H9 (cell line): ENCODE results near the gene MCM3AP. TPM values are rescaled to one million over a fixed set of nuclear protein-coding genes. Genes with fewer than 3 reads are reported as not detected.

ENCODE experiments used
- DNase-seq: peaks from one replicate; pipeline ENCODE4 v3.0.0-alpha.2; 2017
- H2AFZ ChIP-seq: one replicate; pipeline ENCODE4 v1.6.1; 2013; ENCODE audit warnings: mild to moderate bottlenecking, low read length, control low read depth, moderate library complexity
- H2AK5ac ChIP-seq: 2 replicates; pipeline ENCODE4 v1.6.1; 2013; ENCODE audit warnings: low read length, control low read depth, mixed read lengths; ENCODE audit not compliant: insufficient read length
- H2BK120ac ChIP-seq: one replicate; pipeline ENCODE4 v1.6.1; 2013; ENCODE audit warnings: low read depth, mild to moderate bottlenecking, low read length, control low read depth, inconsistent platforms; ENCODE audit not compliant: poor library complexity, severe bottlenecking
- H2BK12ac ChIP-seq: 2 replicates; pipeline ENCODE4 v1.6.1; 2013; ENCODE audit warnings: low read length, control low read depth, mixed read lengths, low read depth; ENCODE audit not compliant: insufficient read length
- H2BK15ac ChIP-seq: 2 replicates; pipeline ENCODE4 v1.6.1; 2013; ENCODE audit warnings: low read depth, low read length, control low read depth
- H2BK20ac ChIP-seq: one replicate; pipeline ENCODE4 v1.6.1; 2013; ENCODE audit warnings: low read depth, mild to moderate bottlenecking, low read length, control low read depth, inconsistent platforms; ENCODE audit not compliant: poor library complexity, severe bottlenecking
- H2BK5ac ChIP-seq: 2 replicates; pipeline ENCODE4 v1.6.1; 2013; ENCODE audit warnings: low read length, control low read depth, mixed read lengths; ENCODE audit not compliant: insufficient read length
- H3K14ac ChIP-seq: 2 replicates; pipeline ENCODE4 v1.6.1; 2013; ENCODE audit warnings: low read length, control low read depth; ENCODE audit not compliant: insufficient read depth
- H3K18ac ChIP-seq: 2 replicates; pipeline ENCODE4 v1.6.1; 2013; ENCODE audit warnings: low read depth, mild to moderate bottlenecking, mixed read lengths, low read length, control low read depth; ENCODE audit not compliant: insufficient read length
- H3K23ac ChIP-seq: 2 replicates; pipeline ENCODE4 v1.6.1; 2013; ENCODE audit warnings: low read length, control low read depth, mixed read lengths, low read depth; ENCODE audit not compliant: insufficient read length
- H3K23me2 ChIP-seq: 2 replicates; pipeline ENCODE4 v1.6.1; 2013; ENCODE audit warnings: low read depth, mild to moderate bottlenecking, mixed read lengths, low read length, control low read depth; ENCODE audit not compliant: insufficient read length, poor library complexity, severe bottlenecking
- H3K27ac ChIP-seq: 2 replicates; pipeline ENCODE4 v1.5.1; 2013; ENCODE audit warnings: low read length, control low read depth, mixed read lengths, low read depth; ENCODE audit not compliant: insufficient read length
- H3K27me3 ChIP-seq: 2 replicates; pipeline ENCODE4 v1.6.1; 2013; ENCODE audit warnings: low read length, control low read depth, inconsistent platforms; ENCODE audit not compliant: insufficient read depth
- H3K4ac ChIP-seq: 2 replicates; pipeline ENCODE4 v1.6.1; 2013; ENCODE audit warnings: low read depth, mild to moderate bottlenecking, control low read depth, inconsistent platforms, low read length, moderate library complexity
- H3K4me1 ChIP-seq: 2 replicates; pipeline ENCODE4 v1.6.1; 2013; ENCODE audit warnings: low read length, control low read depth, inconsistent platforms; ENCODE audit not compliant: insufficient read depth
- H3K4me2 ChIP-seq: 2 replicates; pipeline ENCODE4 v1.6.1; 2013; ENCODE audit warnings: low read length, control low read depth, mixed read lengths; ENCODE audit not compliant: insufficient read length, insufficient read depth
- H3K56ac ChIP-seq: 2 replicates; pipeline ENCODE4 v1.6.1; 2013; ENCODE audit warnings: low read depth, mild to moderate bottlenecking, mixed read lengths, low read length, control low read depth; ENCODE audit not compliant: insufficient read length
- H3K79me1 ChIP-seq: 2 replicates; pipeline ENCODE4 v1.6.1; 2013; ENCODE audit warnings: low read depth, mild to moderate bottlenecking, moderate library complexity, low read length, control low read depth, inconsistent platforms; ENCODE audit not compliant: insufficient read depth, poor library complexity, severe bottlenecking
- H3K79me2 ChIP-seq: 2 replicates; pipeline ENCODE4 v1.6.1; 2013; ENCODE audit warnings: low read length, control low read depth, inconsistent platforms; ENCODE audit not compliant: insufficient read depth
- H3K9ac ChIP-seq: 2 replicates; pipeline ENCODE4 v1.6.1; 2013; ENCODE audit warnings: low read length, control low read depth, mixed read lengths; ENCODE audit not compliant: insufficient read length; ENCODE audit errors: extremely low read depth
- H3K9me3 ChIP-seq: one replicate; pipeline ENCODE4 v1.6.1; 2013; ENCODE audit warnings: low read depth, low read length, inconsistent platforms; ENCODE audit not compliant: control insufficient read depth
- H3T11ph ChIP-seq: one replicate; pipeline ENCODE4 v1.6.1; 2013; ENCODE audit warnings: mild to moderate bottlenecking, low read length, control low read depth, inconsistent platforms
- H4K20me1 ChIP-seq: one replicate; pipeline ENCODE4 v1.6.1; 2013; ENCODE audit not compliant: control insufficient read depth, insufficient read length, insufficient read depth
- H4K5ac ChIP-seq: 2 replicates; pipeline ENCODE4 v1.6.1; 2013; ENCODE audit warnings: low read depth, mild to moderate bottlenecking, mixed read lengths, low read length, control low read depth; ENCODE audit not compliant: insufficient read length
- H4K8ac ChIP-seq: replicated peaks from 2 replicates; pipeline ENCODE4 v1.6.1; 2013; ENCODE audit warnings: low read length, control low read depth, mixed read lengths, low read depth; ENCODE audit not compliant: insufficient read length
- H4K91ac ChIP-seq: 2 replicates; pipeline ENCODE4 v1.6.1; 2013; ENCODE audit warnings: low read depth, mild to moderate bottlenecking, moderate library complexity, mixed read lengths, low read length, control low read depth; ENCODE audit not compliant: insufficient read length
- H3K27ac Mint-ChIP-seq, 3 experiments: 2 replicates in 2 of 3; 3 replicates in 1 of 3; pipeline ENCODE4 v1.8.0; 2020 to 2021; ENCODE audit warnings: mixed read lengths in 3 of 3, mild to moderate bottlenecking in 1 of 3, moderate library complexity in 1 of 3
- H3K27me3 Mint-ChIP-seq: 2 replicates; pipeline ENCODE4 v1.8.0; 2021; ENCODE audit warnings: low read depth, mild to moderate bottlenecking, moderate library complexity, mixed read lengths
- H3K36me3 Mint-ChIP-seq, 3 experiments: 2 replicates in 2 of 3; 3 replicates in 1 of 3; pipeline ENCODE4 v1.8.0; 2020 to 2021; ENCODE audit warnings: low read depth in 3 of 3, mixed read lengths in 3 of 3; ENCODE audit not compliant: insufficient read depth in 1 of 3
- H3K4me1 Mint-ChIP-seq, 2 experiments: 2 replicates each; pipeline ENCODE4 v1.8.0; 2020; ENCODE audit warnings: mixed read lengths in 2 of 2
- H3K4me3 Mint-ChIP-seq, 2 experiments: 2 replicates in 1 of 2; 3 replicates in 1 of 2; pipeline ENCODE4 v1.8.0; 2020 to 2021; ENCODE audit warnings: mild to moderate bottlenecking in 2 of 2, mixed read lengths in 2 of 2, moderate library complexity in 1 of 2
- H3K9me3 Mint-ChIP-seq, 2 experiments: 2 replicates in 1 of 2; 3 replicates in 1 of 2; pipeline ENCODE4 v1.8.0; 2020; ENCODE audit warnings: mild to moderate bottlenecking in 2 of 2, mixed read lengths in 2 of 2, moderate library complexity in 1 of 2
- WGBS: extraction: QIAGEN DNeasy Blood & Tissue Kit; methylation state at CpG from one replicate; pipeline ENCODE4 v1.1.7; 2013; ENCODE audit warnings: missing lambda C conversion rate, low lambda C conversion rate, mixed read lengths; ENCODE audit not compliant: insufficient read length; ENCODE audit errors: extremely low coverage; 5-methylcytosine and 5-hydroxymethylcytosine counted together
- total RNA-seq: library from RNA; stranded (reverse); gene quantifications from 2 replicates; pipeline ENCODE4 v1.2.1, GENCODE V29; 2021
- TF ChIP-seq, protein P1 (sequence below): fragments of 200-600 bp; sonication (generic); conservative IDR thresholded peaks from 3 replicates; pipeline ENCODE4 v1.8.0; 2021; ENCODE audit warnings: antibody characterized with exemption, mild to moderate bottlenecking

Gene MCM3AP
- total RNA-seq, 1 experiment from 2014 or later, result 124 TPM

DNA sequence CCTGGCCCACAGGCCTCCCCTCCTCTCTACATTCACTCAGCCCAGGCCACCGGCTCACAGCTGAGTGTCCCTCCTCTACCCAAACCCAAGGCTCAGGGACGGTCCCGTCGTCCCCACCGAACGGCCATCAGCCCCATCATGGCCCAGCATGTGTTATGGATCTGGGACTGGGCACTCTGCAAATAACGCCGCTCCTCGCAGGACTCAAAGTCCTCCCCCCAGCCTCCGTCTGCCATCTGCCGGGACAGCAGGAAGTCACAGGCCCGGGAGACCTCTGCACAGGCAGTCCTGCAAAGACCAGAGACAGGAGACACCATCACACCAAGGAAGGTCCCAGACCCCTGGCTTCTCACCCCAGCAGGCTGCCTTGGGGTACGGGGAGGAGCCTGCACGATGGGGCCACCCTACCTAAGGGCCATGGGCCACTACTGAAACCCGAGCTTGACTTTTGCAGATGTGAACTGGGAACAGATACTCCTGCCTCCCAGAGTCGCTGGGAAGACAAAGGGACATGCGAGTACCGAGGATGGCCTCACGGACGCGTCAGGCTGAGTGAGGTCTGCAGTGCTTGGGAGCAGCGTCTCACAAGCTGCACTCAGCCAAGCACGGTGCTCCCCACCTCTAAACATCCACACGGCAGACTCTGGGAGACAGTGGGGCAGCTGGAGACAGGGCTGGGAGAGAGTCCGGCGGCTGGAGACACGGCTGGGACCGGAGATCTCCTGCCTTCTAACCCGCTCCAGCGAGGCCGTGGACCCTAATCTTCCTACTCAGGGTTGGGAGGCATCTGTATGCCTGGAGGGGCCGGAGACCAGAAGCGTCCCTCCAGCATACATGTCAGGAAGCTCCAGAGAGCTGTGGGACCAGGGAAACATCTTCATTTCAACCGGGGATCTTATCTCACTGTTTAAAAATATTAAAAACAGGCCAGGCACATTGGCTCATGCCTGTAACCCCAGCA lies 90.8 kb downstream of the MCM3AP start:
- Mint-ChIP-seq H3K9me3 (no peaks in the 10 kb centered on the region), H3K27me3 (no peaks in the 10 kb centered on the region), H3K4me1 (no peaks in the 10 kb centered on the region), H3K36me3 (peaks cover 47 to 71% (median 66%) of the 10 kb centered on the region in 3 experiments; a peak in 6 of 7 replicates), H3K27ac (peak overlapping the region; percentile 57 to 81 (median 59); a peak in 3 of 7 replicates), H3K4me3 (no peak overlapping the region; a peak in 1 of 5 replicates)
- Histone ChIP-seq H2BK120ac (no peak overlapping the region), H3K18ac (no peak overlapping the region), H3K56ac (no peak overlapping the region), H2BK12ac (no peak overlapping the region), H3K4ac (no peak overlapping the region), H3K9ac (no peak overlapping the region), H3K79me1 (no peaks in the 10 kb centered on the region), H3K14ac (no peak overlapping the region), H3K79me2 (no peaks in the 10 kb centered on the region), H4K20me1 (no peaks in the 10 kb centered on the region), H4K8ac (no peak overlapping the region), H2AFZ (no peak overlapping the region), H3K27me3 (no peaks in the 10 kb centered on the region), H3K4me1 (no peaks in the 10 kb centered on the region), H2BK20ac (no peak overlapping the region), H3K27ac (no peak overlapping the region), H2BK5ac (no peak overlapping the region), H3K4me2 (no peak overlapping the region), H4K5ac (no peak overlapping the region), H3T11ph (no peak overlapping the region), H2BK15ac (no peak overlapping the region), H3K23me2 (no peaks in the 10 kb centered on the region), H3K23ac (no peak overlapping the region), H2AK5ac (no peak overlapping the region), H4K91ac (no peak overlapping the region), H3K9me3 (no peaks in the 10 kb centered on the region)
- TF ChIP-seq, protein P1, sequence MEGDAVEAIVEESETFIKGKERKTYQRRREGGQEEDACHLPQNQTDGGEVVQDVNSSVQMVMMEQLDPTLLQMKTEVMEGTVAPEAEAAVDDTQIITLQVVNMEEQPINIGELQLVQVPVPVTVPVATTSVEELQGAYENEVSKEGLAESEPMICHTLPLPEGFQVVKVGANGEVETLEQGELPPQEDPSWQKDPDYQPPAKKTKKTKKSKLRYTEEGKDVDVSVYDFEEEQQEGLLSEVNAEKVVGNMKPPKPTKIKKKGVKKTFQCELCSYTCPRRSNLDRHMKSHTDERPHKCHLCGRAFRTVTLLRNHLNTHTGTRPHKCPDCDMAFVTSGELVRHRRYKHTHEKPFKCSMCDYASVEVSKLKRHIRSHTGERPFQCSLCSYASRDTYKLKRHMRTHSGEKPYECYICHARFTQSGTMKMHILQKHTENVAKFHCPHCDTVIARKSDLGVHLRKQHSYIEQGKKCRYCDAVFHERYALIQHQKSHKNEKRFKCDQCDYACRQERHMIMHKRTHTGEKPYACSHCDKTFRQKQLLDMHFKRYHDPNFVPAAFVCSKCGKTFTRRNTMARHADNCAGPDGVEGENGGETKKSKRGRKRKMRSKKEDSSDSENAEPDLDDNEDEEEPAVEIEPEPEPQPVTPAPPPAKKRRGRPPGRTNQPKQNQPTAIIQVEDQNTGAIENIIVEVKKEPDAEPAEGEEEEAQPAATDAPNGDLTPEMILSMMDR, result no peak
- WGBS, result no CpG with 5 or more reads among the region's 34 CpGs
- peak; percentile 26 for DNase-seq
